Skeletal muscle tissue (tissue), 4 donors: ENCODE results near the gene SLC45A3. TPM values are rescaled to one million over a fixed set of nuclear protein-coding genes. Genes with fewer than 3 reads are reported as not detected.

Experiments
- H3K27ac ChIP-seq: one replicate; pipeline ENCODE4 v1.7.0; 2013; ENCODE audit warnings: mild to moderate bottlenecking, low read depth, low read length, inconsistent platforms
- H3K27me3 ChIP-seq, 3 donors: one replicate each; pipeline ENCODE4 v1.7.0; 2013; ENCODE audit warnings: low read length in 3 of 3; ENCODE audit not compliant: control insufficient read depth in 3 of 3, insufficient read depth in 3 of 3
- H3K36me3 ChIP-seq, 3 donors: one replicate each; pipeline ENCODE4 v1.7.0; 2013; ENCODE audit warnings: low read length in 3 of 3; ENCODE audit not compliant: control insufficient read depth in 3 of 3, insufficient read depth in 3 of 3
- H3K4me1 ChIP-seq, 3 donors: one replicate each; pipeline ENCODE4 v1.7.0; 2013; ENCODE audit warnings: low read length in 3 of 3, mild to moderate bottlenecking in 3 of 3; ENCODE audit not compliant: control insufficient read depth in 3 of 3, insufficient read depth in 3 of 3
- H3K4me3 ChIP-seq, 3 donors: one replicate each; pipeline ENCODE4 v1.7.0; 2013; ENCODE audit warnings: low read length in 3 of 3
- H3K9ac ChIP-seq, 3 donors: one replicate each; pipeline ENCODE4 v1.7.0; 2013; ENCODE audit warnings: low read length in 3 of 3, mild to moderate bottlenecking in 3 of 3, moderate library complexity in 2 of 3, low read depth in 1 of 3
- H3K9me3 ChIP-seq, 3 donors: one replicate each; pipeline ENCODE4 v1.7.0; 2013; ENCODE audit warnings: low read length in 3 of 3; ENCODE audit not compliant: control insufficient read depth in 3 of 3
- total RNA-seq: library from RNA; depleted of rRNA; stranded (reverse); fragments of >200 nt; gene quantifications from one replicate; pipeline ENCODE4 v1.2.3, GENCODE V29; 2014
- donor health status: Osteomylitis.

The SLC45A3 gene
- total RNA-seq, 1 donor from 2014 or later, result 2.1 TPM

DNA sequence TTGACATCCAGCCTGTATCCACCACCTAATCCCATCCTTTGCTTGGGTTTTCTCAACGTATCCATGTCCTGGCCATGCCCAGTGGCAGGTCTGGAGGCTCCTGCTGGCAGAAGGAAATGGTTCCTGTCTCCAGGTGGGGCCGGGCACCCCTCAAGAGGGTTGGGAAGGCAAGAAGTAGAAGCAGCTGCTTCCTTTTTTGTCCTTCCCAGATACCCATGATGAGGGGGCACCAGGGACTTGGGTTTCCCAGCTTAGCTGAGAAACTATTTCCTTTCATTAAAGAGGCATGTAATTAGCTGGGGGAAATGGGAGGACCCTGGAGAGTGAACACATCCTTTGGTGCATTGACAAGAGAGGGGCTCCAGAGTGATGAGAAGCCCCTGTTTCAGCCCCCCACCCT lies 21.1 kb upstream of the SLC45A3 start:
- Histone ChIP-seq H3K9me3 (no peaks in the 10 kb centered on the region), H3K27ac (no peak overlapping the region)

DNA sequence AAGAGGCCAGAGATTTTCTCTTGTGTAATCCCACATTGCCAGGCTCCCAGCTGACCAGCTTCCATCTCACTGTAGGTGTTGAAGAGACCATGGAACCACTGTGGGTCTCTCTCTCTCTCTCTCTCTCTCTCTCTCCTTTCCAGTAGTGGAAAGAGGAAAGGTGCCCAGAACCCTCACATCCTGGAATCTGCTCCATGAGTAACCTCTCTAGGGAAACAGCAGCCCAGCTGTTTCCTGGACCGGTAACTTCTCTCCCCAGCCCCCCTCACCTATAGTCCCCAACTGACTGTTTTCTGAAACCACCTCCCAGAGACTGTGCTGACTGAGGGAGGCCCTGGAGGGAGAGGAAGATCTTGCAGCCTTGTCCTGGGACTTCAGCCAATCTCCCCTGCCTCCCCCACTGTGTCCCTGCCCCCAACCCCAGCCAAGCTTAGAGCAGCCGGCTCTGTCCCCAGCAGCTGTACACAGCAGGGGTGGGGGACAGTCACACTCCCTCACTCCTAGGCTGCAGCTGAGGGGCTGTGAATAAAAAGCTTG lies 20.6 kb upstream of the SLC45A3 start:
- Histone ChIP-seq H3K27ac (no peak overlapping the region), H3K4me1 (no peaks in the 10 kb centered on the region), H3K27me3 (peaks cover 0 to 3% (median 2%) of the 10 kb centered on the region in 3 donors), H3K9ac (no peak overlapping the region), H3K36me3 (peaks cover 0 to 5% (median 0%) of the 10 kb centered on the region in 3 donors), H3K4me3 (no peak overlapping the region), H3K9me3 (no peaks in the 10 kb centered on the region)

More for the DNA sequence above, 21.1 kb upstream of the SLC45A3 start:
- Histone ChIP-seq H3K4me3 (no peak overlapping the region), H3K9ac (no peak overlapping the region), H3K27me3 (peaks cover 0 to 3% (median under 1%) of the 10 kb centered on the region in 3 donors), H3K36me3 (peaks cover 0 to 5% (median 0%) of the 10 kb centered on the region in 3 donors), H3K4me1 (no peaks in the 10 kb centered on the region)

DNA sequence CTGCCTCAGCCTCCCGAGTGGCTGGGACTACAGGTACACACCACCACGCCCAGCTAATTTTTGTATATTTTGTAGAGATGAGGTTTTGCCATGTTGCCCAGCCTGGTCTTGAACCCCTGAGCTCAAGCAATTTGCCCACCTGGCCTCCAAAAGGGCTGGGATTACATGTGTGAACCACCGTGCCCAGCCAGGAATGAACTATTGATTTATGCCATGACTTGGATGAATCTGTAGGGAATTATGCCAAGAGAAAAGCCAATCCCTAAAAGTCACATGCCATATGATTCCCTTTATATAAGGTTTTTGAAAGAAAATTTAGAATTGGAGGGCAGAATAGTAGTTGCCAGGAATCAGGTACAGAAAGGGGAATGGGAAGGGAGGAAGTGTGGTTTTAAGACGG lies 19.1 kb upstream of the SLC45A3 start:
- peaks cover 0 to 5% (median 0%) of the 10 kb centered on the region in 3 donors for H3K36me3 ChIP-seq
- no peak overlapping the region for H3K4me3 ChIP-seq
- no peaks in the 10 kb centered on the region for H3K9me3 ChIP-seq
- no peaks in the 10 kb centered on the region for H3K4me1 ChIP-seq
- H3K27me3 ChIP-seq, result peaks cover 0 to 3% (median 2%) of the 10 kb centered on the region in 3 donors
- H3K27ac ChIP-seq, result no peak overlapping the region
- no peak overlapping the region for H3K9ac ChIP-seq

DNA sequence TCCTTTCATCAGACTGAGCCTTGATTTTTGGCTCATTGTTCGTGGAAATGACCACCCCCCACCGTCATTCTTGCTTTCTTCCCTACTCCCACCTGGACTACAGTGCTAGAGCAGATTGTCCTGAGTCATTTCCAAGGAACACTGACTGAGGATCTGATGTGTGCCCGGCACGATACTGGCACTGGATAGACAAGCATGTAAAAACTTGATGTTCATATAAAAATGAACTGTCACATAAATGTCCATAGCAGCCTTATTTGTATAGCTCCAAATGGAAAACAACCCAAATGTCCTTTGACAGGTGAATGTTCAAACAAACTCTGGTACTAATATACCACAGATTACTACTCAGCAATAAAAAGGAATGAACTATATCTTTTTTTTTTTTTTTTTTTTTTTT lies 18.6 kb upstream of the SLC45A3 start:
- Histone ChIP-seq H3K36me3 (peaks cover 0 to 5% (median 0%) of the 10 kb centered on the region in 3 donors), H3K27ac (no peak overlapping the region), H3K4me1 (no peaks in the 10 kb centered on the region), H3K27me3 (peaks cover 0 to 3% (median 2%) of the 10 kb centered on the region in 3 donors), H3K9me3 (no peaks in the 10 kb centered on the region), H3K4me3 (no peak overlapping the region), H3K9ac (no peak overlapping the region)

DNA sequence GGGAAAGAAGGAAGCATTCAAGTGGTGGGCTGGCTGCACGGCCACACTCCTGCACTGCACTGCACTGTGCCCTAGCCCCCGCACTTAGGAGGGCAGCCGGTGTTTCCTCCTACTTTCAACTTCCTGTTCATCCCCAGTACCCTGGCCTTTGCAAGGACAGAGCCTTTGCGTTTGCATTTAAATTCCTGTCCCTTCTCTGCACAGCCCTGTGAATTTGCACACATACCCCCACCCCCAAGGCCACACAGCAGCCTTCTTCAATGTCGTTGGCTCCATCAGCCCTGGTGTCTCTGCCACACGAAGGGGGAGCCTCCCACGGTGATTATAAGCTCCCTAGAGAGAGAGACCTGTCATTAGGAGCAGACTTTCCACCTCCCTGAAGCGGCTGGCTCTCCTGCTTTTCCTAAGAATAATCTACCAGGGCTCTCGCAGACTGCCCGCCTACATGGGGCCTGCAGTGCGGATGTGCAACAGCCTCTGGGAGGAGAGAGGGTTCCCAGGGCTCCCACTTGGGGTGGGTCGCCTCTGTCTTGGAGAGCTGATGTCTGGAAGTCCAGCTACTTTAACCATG lies 13.2 kb upstream of the SLC45A3 start:
- H3K27me3 ChIP-seq, result peaks cover 0 to 3% (median 2%) of the 10 kb centered on the region in 3 donors
- H3K27ac ChIP-seq, result no peak overlapping the region
- no peaks in the 10 kb centered on the region for H3K36me3 ChIP-seq
- no peak overlapping the region for H3K4me3 ChIP-seq
- H3K9me3 ChIP-seq, result no peaks in the 10 kb centered on the region
- H3K9ac ChIP-seq, result no peak overlapping the region
- H3K4me1 ChIP-seq, result no peaks in the 10 kb centered on the region

DNA sequence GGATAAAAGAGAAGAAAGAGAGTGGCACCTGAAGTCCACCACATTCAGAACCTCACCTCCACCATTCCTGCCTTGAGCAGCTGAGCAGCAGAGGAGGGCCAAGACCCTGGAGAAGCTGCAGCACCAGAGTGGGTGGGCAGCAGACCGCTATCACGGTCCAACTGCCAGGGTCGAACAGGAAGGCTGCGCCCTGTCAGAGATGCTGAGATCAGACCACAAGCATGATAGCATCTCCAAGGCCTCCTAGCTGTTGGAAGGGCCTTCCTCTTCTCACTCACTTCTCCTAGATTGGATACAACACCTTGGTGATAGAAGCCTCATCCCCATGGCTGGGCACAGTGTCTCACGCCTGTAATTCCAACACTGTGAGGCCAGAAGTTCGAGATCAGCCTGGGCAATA lies 12.1 kb upstream of the SLC45A3 start:
- no peaks in the 10 kb centered on the region for H3K4me1 ChIP-seq
- no peak overlapping the region for H3K4me3 ChIP-seq
- no peak overlapping the region for H3K27ac ChIP-seq
- peaks cover 0 to 2% (median 2%) of the 10 kb centered on the region in 3 donors for H3K27me3 ChIP-seq
- H3K9me3 ChIP-seq, result no peaks in the 10 kb centered on the region
- no peak overlapping the region for H3K9ac ChIP-seq
- no peaks in the 10 kb centered on the region for H3K36me3 ChIP-seq

DNA sequence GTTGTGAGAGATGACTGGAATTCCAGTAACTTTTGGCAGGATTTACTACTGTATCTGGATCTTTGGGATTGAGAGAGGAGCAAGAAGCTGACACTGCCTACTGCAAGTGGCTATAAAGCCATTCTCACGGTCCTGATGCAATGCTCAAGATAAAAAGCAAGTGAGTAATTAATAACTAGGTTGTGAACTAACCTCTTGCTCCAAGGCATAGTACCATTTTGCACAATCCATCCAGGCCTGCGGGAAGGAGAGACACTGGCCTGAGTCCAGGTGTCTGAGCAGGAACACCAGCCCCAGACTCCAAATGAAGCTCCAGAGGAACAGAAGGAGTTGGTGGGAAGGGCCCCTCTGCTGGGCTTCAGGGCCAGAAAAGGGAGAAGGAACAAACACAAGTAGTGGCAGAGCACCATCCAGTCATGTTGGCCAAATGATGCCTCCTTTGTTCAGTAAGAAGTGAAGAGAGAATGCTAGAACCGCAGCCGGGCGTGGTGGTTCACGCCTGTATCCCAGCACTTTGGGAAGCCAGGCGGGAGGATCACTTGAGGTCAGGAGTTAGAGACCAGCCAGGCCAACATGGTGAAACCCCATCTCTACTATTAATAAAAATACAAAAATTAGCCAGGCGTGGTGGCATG lies 9.9 kb upstream of the SLC45A3 start:
- H3K4me1 ChIP-seq, result no peaks in the 10 kb centered on the region
- H3K9me3 ChIP-seq, result no peaks in the 10 kb centered on the region
- H3K27me3 ChIP-seq, result no peaks in the 10 kb centered on the region
- no peaks in the 10 kb centered on the region for H3K36me3 ChIP-seq
- no peak overlapping the region for H3K27ac ChIP-seq
- H3K4me3 ChIP-seq, result no peak overlapping the region
- H3K9ac ChIP-seq, result no peak overlapping the region

DNA sequence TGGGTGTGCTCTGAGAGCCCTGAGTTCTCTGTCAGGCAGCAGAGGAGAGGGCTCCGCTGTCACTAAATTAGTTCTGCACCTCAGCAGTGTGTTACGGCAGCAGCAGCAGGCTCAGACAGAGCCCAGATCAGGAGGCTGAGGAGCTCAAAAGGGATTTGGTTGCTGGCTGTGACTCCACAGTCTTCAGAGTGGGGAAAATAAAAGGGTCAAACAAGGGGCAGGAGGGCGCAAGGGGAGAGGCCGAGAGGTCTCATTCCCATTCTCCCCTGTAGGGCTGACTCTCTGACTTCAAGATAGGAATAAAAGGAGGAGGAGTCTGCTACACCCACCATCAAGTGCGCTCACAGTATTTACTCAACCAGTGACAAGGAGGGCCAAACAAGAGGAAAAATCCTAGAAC lies 9.2 kb upstream of the SLC45A3 start:
- Histone ChIP-seq H3K4me3 (no peak overlapping the region), H3K4me1 (no peaks in the 10 kb centered on the region), H3K9me3 (no peaks in the 10 kb centered on the region), H3K27me3 (no peaks in the 10 kb centered on the region), H3K9ac (no peak overlapping the region), H3K27ac (no peak overlapping the region), H3K36me3 (no peaks in the 10 kb centered on the region)

DNA sequence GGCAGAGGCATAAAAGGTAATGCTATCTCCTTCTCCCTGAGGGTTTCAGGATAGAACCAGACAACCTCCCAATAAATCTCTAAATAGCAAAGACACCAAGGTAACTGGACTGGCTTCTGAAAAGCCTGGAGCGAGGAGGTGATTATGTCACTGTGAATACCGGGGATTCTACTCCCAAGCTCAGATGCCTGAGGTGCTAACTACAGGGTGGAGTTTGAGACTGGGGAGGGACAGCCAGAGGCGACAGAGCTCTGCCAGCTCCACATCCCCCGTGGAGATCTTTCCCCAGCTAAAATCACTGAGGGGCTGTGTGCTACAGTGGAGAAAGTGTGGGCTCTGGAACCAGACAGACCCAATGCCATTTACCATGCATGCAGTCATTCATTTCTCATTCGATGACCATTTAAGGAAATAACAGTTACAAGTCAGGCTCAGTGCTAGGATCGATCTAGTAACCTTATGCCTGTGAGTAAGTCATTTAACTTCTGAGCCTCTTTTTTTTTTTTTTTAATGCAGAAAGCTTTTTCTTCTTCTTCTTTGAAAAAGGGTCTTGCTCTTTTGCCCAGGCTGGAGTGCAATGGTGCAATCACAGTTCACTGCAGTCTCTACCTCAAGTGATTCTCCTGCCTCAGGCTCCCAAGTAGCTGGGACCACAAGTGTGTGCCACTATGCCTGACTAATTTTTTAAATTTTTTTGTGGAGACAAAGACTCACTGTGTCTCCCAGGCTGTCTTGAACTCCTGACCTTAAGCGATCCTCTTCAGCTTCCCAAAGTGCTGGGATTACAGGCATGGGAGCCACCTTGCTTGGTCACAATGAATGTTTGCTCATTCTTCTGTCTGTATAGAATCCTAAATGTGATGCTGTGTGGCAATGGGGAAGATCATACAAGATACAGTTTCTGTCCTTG lies 8.1 kb upstream of the SLC45A3 start:
- no peak overlapping the region for H3K27ac ChIP-seq
- no peak overlapping the region for H3K9ac ChIP-seq
- H3K36me3 ChIP-seq, result no peaks in the 10 kb centered on the region
- H3K4me3 ChIP-seq, result no peak overlapping the region
- H3K4me1 ChIP-seq, result no peaks in the 10 kb centered on the region
- H3K9me3 ChIP-seq, result no peaks in the 10 kb centered on the region
- H3K27me3 ChIP-seq, result no peaks in the 10 kb centered on the region

DNA sequence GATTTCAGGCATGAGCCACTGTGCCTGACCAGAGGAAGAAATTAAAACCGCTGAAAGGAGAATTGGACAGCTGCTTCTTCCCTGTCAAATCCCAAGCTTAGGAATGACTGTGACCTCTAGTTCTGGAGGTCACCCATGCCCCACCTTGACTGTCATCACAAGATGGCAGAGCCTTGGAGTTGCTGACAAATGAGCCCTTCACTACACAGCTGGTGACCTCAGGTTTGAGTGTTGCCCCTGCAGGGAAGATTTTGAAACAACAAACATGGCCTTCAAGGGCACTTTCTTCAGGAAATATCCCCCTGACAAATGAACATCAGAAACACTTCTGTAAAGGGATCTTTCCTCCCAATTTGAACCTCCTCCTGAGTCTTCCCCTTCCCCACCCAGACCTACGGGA lies 6.9 kb upstream of the SLC45A3 start:
- Histone ChIP-seq H3K4me1 (no peaks in the 10 kb centered on the region), H3K4me3 (no peak overlapping the region), H3K27ac (no peak overlapping the region), H3K36me3 (no peaks in the 10 kb centered on the region), H3K27me3 (no peaks in the 10 kb centered on the region), H3K9me3 (no peaks in the 10 kb centered on the region), H3K9ac (no peak overlapping the region)
